Ishikawa (cell line): ENCODE measurements around the gene SERAC1.

ENCODE experiments used
- CEBPB ChIP-seq: IDR thresholded peaks from 2 replicates; pipeline ENCODE4 v1.6.1; 2012
- CREB1 ChIP-seq: IDR thresholded peaks from 2 replicates; pipeline ENCODE4 v1.6.1; 2012; ENCODE audit warnings: low read depth
- EGR1 ChIP-seq: IDR thresholded peaks from 2 replicates; pipeline ENCODE4 v1.6.1; 2012
- MAX ChIP-seq: IDR thresholded peaks from 2 replicates; pipeline ENCODE4 v1.6.1; 2012
- TAF1 ChIP-seq: IDR thresholded peaks from 2 replicates; pipeline ENCODE4 v1.6.1; 2012; ENCODE audit warnings: low read depth, mild to moderate bottlenecking
- ZBTB7A ChIP-seq: IDR thresholded peaks from 2 replicates; pipeline ENCODE4 v1.6.1; 2012; ENCODE audit warnings: low read depth

GRCh38 chr6:158078320-158078719 is 89.7 kb downstream of the SERAC1 start:
- TF ChIP-seq CREB1 (no peak), CEBPB (no peak), EGR1 (no peak), ZBTB7A (no peak), TAF1 (no peak), MAX (no peak)
